ENCODE data around the gene GPR68.

Gene GPR68

GRCh38 chr14:91244501-91244901 is at the start of gene GPR68:
Gene GPR68, minus strand, starts transcription at chr14:91244704. Its CDS starts 9,654 bp downstream, at chr14:91235050.
- DNase-seq, result no peak

- DNase-seq, result no peak
Observed at GRCh38 chr14:91294153-91294552, 49.6 kb upstream of the GPR68 start.

GRCh38 chr14:91293281-91293680 is 48.8 kb upstream of the GPR68 start:
- DNase-seq, result no peak

- no peak for DNase-seq
Observed at GRCh38 chr14:91292491-91292890, 48.0 kb upstream of the GPR68 start.

- DNase-seq, result no peak
Observed at GRCh38 chr14:91291786-91292405, 47.4 kb upstream of the GPR68 start.

- no peak for DNase-seq
Observed at GRCh38 chr14:91290986-91291385, 46.5 kb upstream of the GPR68 start.

- no peak for DNase-seq
Observed at GRCh38 chr14:91289464-91289863, 45.0 kb upstream of the GPR68 start.

- DNase-seq, result no peak
Observed at GRCh38 chr14:91288876-91289275, 44.4 kb upstream of the GPR68 start.

- no peak for DNase-seq
Observed at GRCh38 chr14:91286530-91286937, 42.0 kb upstream of the GPR68 start.

- no peak for DNase-seq
Observed at GRCh38 chr14:91284791-91285548, 40.5 kb upstream of the GPR68 start.

GRCh38 chr14:91284146-91284790 is 39.8 kb upstream of the GPR68 start:
- no peak for DNase-seq

- no peak for DNase-seq
Observed at GRCh38 chr14:91283666-91284065, 39.2 kb upstream of the GPR68 start.

GRCh38 chr14:91282954-91283645 is 38.6 kb upstream of the GPR68 start:
- DNase-seq, result no peak

- no peak for DNase-seq
Observed at GRCh38 chr14:91281346-91281745, 36.8 kb upstream of the GPR68 start.

- no peak for DNase-seq
Observed at GRCh38 chr14:91280129-91280528, 35.6 kb upstream of the GPR68 start.

- DNase-seq, result no peak
Observed at GRCh38 chr14:91279354-91279753, 34.9 kb upstream of the GPR68 start.

- no peak for DNase-seq
Observed at GRCh38 chr14:91278383-91278715, 33.8 kb upstream of the GPR68 start.

GRCh38 chr14:91277546-91278382 is 33.3 kb upstream of the GPR68 start:
- no peak for DNase-seq

- no peak for DNase-seq
Observed at GRCh38 chr14:91274796-91275195, 30.3 kb upstream of the GPR68 start.

- no peak for DNase-seq
Observed at GRCh38 chr14:91273885-91274273, 29.4 kb upstream of the GPR68 start.

- DNase-seq, result no peak
Observed at GRCh38 chr14:91273273-91273884, 28.9 kb upstream of the GPR68 start.

Data from GF-D8 (cell line).